Pancreas (tissue), 10 donors: ENCODE data around the gene HLA-DOA. TPM values are rescaled to one million over a fixed set of nuclear protein-coding genes. Genes with fewer than 3 reads are reported as not detected.
A peak's percentile ranks its signal among the peaks of the same experiment; 100 is the strongest.

Experiments
- ATAC-seq, 4 donors: fragments of 200-7000 bp; cut with Tn5 transposase; one replicate each; pipeline versions ENCODE4 v1.8.0 to v1.9.1; 2020; ENCODE audit warnings: mild to moderate bottlenecking in 4 of 4, moderate library complexity in 4 of 4
- DNase-seq, 6 donors: peaks; one replicate each; pipeline ENCODE4 v3.0.0-alpha.2; 2020
- FAIRE-seq: peaks from 2 replicates; lab custom pipeline; 2012; peaks lifted over from hg19 to GRCh38; lab: Jason Lieb, UNC
- H3K27ac ChIP-seq, 4 donors: fragments of 200-600 bp; sonication (generic); 1 replicate in 3 of 4; 2 replicates in 1 of 4; pipeline versions ENCODE4 v1.5.0 to v1.8.0; 2020
- H3K27me3 ChIP-seq, 4 donors: fragments of 200-600 bp; one replicate each; pipeline ENCODE4 v1.8.0; 2021
- H3K36me3 ChIP-seq, 3 donors: fragments of 200-600 bp; sonication (generic) in 1 of 3; one replicate each; pipeline versions ENCODE4 v1.5.0 to v1.8.0; 2020 to 2021
- H3K4me1 ChIP-seq, 3 donors: fragments of 200-600 bp; one replicate each; pipeline ENCODE4 v1.8.0; 2021
- H3K4me3 ChIP-seq, 4 donors: fragments of 200-600 bp; sonication (generic) in 2 of 4; one replicate each; pipeline versions ENCODE4 v1.5.0 to v1.8.0; 2020 to 2021
- H3K9me3 ChIP-seq, 4 donors: fragments of 200-600 bp; one replicate each; pipeline ENCODE4 v1.8.0; 2021
- WGBS, 2 donors: extraction: QIAGEN DNeasy Blood & Tissue Kit; methylation state at CpG; one replicate each; pipeline ENCODE4 v1.1.7; 2013; 5-methylcytosine and 5-hydroxymethylcytosine counted together
- intact Hi-C, 3 donors: fragments of 100-400 bp; cut with DNase I; formaldehyde crosslinking; loops; one replicate each; pipeline versions ENCODE4 v1.11.1 to v1.14.2; 2022
- polyA plus RNA-seq, 2 donors: library from polyadenylated mRNA; stranded (reverse); fragments of 200-250 nt; gene quantifications; one replicate each; pipeline ENCODE4 v1.2.3, GENCODE V29; 2013
- total RNA-seq, 6 donors: library from RNA; stranded (reverse); fragmentation: NEBNext Ultra II Directional in 4 of 6; extraction: Animal tissue kit (Norgen Biotek cat#: 25700) in 4 of 6; gene quantifications; one replicate each; pipeline versions ENCODE4 v1.2.1 to v1.2.4, GENCODE V29; 2021 to 2023
- TF ChIP-seq, protein P1 (sequence below), 4 donors: fragments of 200-600 bp; sonication (generic) in 3 of 4; IDR thresholded peaks; one replicate each; pipeline versions ENCODE4 v1.5.0 to v1.8.0; 2021; ENCODE audit warnings: antibody characterized with exemption in 4 of 4
- donor health status: healthy with polysubstance abuse.
- donor health status: DM: no; HTN: no; CAD: no; lungs with moderate emphysema.
- donor health status: DM: no; HTN: no; CAD: no.
- donor health status: control.
- donor health status: control.
- donor health status: Bipolar disorder and iron deficiency.
- donor health status: DM: yes; HTN: yes; CAD: no.
- donor health status: DM: no; HTN: no; CAD: no.
- donor health status: DM: no; HTN: no; CAD: no.
- donor health status: DM: yes; HTN: yes; CAD: no.

HLA-DOA gene
- total and polyA plus RNA-seq, 8 donors, result 0.38 to 16.5 (median 1.1) TPM

DNA sequence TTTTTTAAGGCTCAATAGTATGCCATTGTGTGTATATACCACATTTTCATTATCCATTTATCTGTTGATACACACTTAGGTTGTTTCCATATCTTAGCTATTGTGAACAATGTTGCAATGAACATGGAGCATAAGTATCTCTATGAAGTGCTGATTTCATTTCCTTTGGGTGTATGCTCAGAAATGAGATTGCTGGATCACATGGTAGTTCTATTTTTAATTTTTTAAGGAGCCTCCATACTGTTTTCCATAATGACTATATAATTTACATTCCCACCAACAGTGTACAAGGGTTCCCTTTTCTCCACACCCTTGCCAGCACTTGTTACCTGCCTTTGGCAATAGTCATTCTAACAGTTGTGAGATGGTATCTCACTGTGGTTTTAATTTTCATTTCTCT lies 15.1 kb upstream of the HLA-DOA start:
- TF ChIP-seq, protein P1, sequence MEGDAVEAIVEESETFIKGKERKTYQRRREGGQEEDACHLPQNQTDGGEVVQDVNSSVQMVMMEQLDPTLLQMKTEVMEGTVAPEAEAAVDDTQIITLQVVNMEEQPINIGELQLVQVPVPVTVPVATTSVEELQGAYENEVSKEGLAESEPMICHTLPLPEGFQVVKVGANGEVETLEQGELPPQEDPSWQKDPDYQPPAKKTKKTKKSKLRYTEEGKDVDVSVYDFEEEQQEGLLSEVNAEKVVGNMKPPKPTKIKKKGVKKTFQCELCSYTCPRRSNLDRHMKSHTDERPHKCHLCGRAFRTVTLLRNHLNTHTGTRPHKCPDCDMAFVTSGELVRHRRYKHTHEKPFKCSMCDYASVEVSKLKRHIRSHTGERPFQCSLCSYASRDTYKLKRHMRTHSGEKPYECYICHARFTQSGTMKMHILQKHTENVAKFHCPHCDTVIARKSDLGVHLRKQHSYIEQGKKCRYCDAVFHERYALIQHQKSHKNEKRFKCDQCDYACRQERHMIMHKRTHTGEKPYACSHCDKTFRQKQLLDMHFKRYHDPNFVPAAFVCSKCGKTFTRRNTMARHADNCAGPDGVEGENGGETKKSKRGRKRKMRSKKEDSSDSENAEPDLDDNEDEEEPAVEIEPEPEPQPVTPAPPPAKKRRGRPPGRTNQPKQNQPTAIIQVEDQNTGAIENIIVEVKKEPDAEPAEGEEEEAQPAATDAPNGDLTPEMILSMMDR (IDR thresholded peaks at IDR 0.05), result no peak
- Histone ChIP-seq H3K4me1 (peaks cover 0 to 1% (median 0%) of the 10 kb centered on the region in 3 donors), H3K9me3 (no peaks in the 10 kb centered on the region), H3K27me3 (no peaks in the 10 kb centered on the region), H3K36me3 (no peaks in the 10 kb centered on the region), H3K4me3 (no peak overlapping the region), H3K27ac (no peak overlapping the region)
- ATAC-seq, result no peak
- FAIRE-seq, result no peak
- intact Hi-C loops, result no loop called here
- DNase-seq, result no peak

DNA sequence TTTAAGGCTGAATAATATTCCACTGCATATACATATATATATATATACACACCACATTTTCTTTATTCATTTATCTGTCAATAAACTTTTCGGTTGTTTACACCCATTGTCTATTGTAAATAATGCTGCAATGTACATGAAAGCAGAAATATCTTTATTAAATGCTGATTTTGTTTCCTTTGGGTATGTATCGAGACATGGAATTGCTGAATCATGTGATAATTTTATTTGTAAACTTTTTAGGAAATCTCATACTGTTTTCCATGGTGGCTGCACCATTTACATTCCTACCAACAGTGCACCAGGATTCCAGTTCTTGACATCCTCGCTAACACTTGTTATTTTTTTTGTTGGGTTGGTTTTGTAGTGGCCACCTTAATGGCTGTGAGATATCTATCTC lies 14.1 kb upstream of the HLA-DOA start:
- H3K27ac ChIP-seq, result no peak overlapping the region
- DNase-seq (no peak), ATAC-seq (no peak), FAIRE-seq (no peak)
- WGBS, 2 donors, result 40 to 53% methylated on average over 3 of the region's 3 CpGs
- H3K4me1 ChIP-seq, result peaks cover 0 to 8% (median 2%) of the 10 kb centered on the region in 3 donors
- H3K27me3 ChIP-seq, result no peaks in the 10 kb centered on the region
- intact Hi-C loops, result no loop called here
- TF ChIP-seq, protein P1 (IDR thresholded peaks at IDR 0.05), result no peak
- H3K9me3 ChIP-seq, result no peaks in the 10 kb centered on the region
- no peaks in the 10 kb centered on the region for H3K36me3 ChIP-seq
- H3K4me3 ChIP-seq, result no peak overlapping the region

DNA sequence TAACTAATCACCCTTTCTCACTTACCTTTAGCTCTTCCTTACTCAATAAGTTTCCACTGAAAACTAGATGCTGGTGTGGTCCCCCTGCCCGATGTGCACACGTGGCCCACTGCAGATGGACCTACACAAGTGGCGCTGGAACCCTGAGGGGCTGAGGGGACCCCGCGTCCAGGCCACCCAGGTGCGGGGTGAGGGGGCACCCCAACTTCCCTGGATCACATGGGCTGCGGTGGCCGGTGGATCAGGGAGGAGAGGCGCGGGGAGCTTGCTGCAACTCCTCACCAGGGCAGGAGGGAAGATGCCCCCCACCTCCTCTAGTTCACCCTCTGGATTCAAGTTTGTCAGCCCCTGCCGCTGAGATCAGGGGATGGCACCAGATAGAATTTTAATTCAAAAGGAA lies 12.5 kb upstream of the HLA-DOA start:
- no peak for FAIRE-seq
- Histone ChIP-seq H3K27ac (no peak overlapping the region), H3K4me3 (no peak overlapping the region), H3K9me3 (no peaks in the 10 kb centered on the region), H3K27me3 (no peaks in the 10 kb centered on the region), H3K36me3 (no peaks in the 10 kb centered on the region), H3K4me1 (peaks cover 0 to 11% (median 9%) of the 10 kb centered on the region in 3 donors)
- TF ChIP-seq, protein P1 (IDR thresholded peaks at IDR 0.05), result no peak
- intact Hi-C loops, result no loop called here
- 81 to 85% methylated on average over 11 of the region's 11 CpGs for WGBS, 2 donors
- no peak for ATAC-seq
- DNase-seq, result no peak

DNA sequence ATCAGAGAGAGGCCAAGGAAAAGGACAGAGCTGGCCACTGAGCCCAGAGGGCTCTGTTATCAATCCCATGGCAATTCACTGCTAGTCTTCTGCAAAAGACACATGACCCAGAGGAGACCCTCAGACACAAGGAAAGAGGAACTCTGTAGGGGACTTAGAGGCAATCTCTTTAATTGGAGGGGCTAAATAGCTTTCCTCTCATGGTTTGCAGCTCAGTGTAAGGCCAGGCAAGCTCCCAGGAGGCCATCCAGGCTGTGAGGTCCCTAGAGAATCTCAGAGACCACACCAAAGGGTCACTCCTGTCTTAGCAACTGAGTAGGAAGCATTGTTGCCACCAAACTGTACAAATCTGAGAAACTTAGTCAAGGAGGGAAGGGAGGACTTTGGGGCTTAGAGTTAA lies 10.0 kb upstream of the HLA-DOA start:
- H3K36me3 ChIP-seq, result no peaks in the 10 kb centered on the region
- FAIRE-seq, result no peak
- no peaks in the 10 kb centered on the region for H3K9me3 ChIP-seq
- H3K27ac ChIP-seq, result peak overlapping the region in 3 of 4 donors; percentile 64 to 86 (median 84)
- DNase-seq, result no peak
- no peaks in the 10 kb centered on the region for H3K27me3 ChIP-seq
- H3K4me3 ChIP-seq, result peak overlapping the region in 1 of 4 donors; percentile 24
- TF ChIP-seq, protein P1 (IDR thresholded peaks at IDR 0.05), result no peak
- peak in 3 of 4 donors; percentile 5 to 20 (median 8) for ATAC-seq
- intact Hi-C loops, result no loop called here
- peaks cover 0 to 11% (median 9%) of the 10 kb centered on the region in 3 donors for H3K4me1 ChIP-seq

DNA sequence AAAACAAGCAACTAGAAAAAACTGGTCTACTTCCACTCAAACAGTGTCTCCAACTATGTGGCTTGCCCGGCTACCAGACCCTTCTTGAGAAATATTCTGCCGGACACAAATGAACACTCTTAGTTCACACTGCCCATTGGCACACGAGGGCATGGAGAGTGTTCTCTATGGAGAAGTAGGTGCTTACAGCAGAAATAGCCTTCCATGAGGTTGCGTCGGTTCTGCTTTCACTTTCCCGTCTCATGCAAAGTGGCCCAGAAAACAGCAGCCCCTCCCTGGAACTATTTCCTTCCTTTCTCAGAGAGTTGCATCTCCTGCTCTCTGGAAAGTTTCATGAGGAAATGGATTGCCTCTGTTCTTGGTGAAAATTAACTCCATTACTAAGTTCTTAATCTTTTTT lies 9.5 kb upstream of the HLA-DOA start:
- H3K4me1 ChIP-seq, result peaks cover 0 to 11% (median 9%) of the 10 kb centered on the region in 3 donors
- TF ChIP-seq, protein P1 (IDR thresholded peaks at IDR 0.05), result no peak
- WGBS, 2 donors, result 5 to 10% methylated on average over 6 of the region's 6 CpGs
- FAIRE-seq, result peak; percentile 26
- no peaks in the 10 kb centered on the region for H3K9me3 ChIP-seq
- H3K4me3 ChIP-seq, result peak overlapping the region in 1 of 4 donors; percentile 24
- DNase-seq, result peak in 3 of 6 donors; percentile 41 to 73 (median 44)
- intact Hi-C loops, result no loop called here
- peak; percentile 47 to 88 (median 86) for ATAC-seq
- no peaks in the 10 kb centered on the region for H3K27me3 ChIP-seq
- H3K36me3 ChIP-seq, result no peaks in the 10 kb centered on the region
- H3K27ac ChIP-seq, result peak overlapping the region in 3 of 4 donors; percentile 64 to 86 (median 84)
